Colon (tissue), 2 donors: ENCODE measurements around the gene PHACTR4.
"Not testable (repeated sequence)": the region's sequence is repeated elsewhere in the genome, so short reads cannot be mapped to it uniquely, and the experiment has no call there.

Source experiments
- FAIRE-seq: peaks from 2 replicates; lab custom pipeline; 2012; peaks lifted over from hg19 to GRCh38; lab: Jason Lieb, UNC
- donor health status: control.
- donor health status: control.

The PHACTR4 gene

GRCh38 chr1:28525002-28525642 is 155.6 kb downstream of the PHACTR4 start:
- FAIRE-seq = not testable (repeated sequence)

GRCh38 chr1:28526886-28527285 is 157.3 kb downstream of the PHACTR4 start:
- no peak for FAIRE-seq

GRCh38 chr1:28530456-28530855 is 160.9 kb downstream of the PHACTR4 start:
- no peak for FAIRE-seq

GRCh38 chr1:28534671-28535070 is 165.1 kb downstream of the PHACTR4 start:
- FAIRE-seq = no peak

- no peak for FAIRE-seq
These were observed 165.6 kb downstream of the PHACTR4 start for GRCh38 chr1:28535180-28535579.

- FAIRE-seq = no peak
These were observed 168.1 kb downstream of the PHACTR4 start for GRCh38 chr1:28537457-28538199.

- FAIRE-seq = no peak
These were observed 168.7 kb downstream of the PHACTR4 start for GRCh38 chr1:28538286-28538685.

GRCh38 chr1:28540651-28541050 is 171.1 kb downstream of the PHACTR4 start:
- FAIRE-seq = no peak

GRCh38 chr1:28541414-28542015 is 172.0 kb downstream of the PHACTR4 start:
- not testable (repeated sequence) for FAIRE-seq

GRCh38 chr1:28545246-28545628 is 175.7 kb downstream of the PHACTR4 start:
- FAIRE-seq = no peak

- no peak for FAIRE-seq
These were observed 178.8 kb downstream of the PHACTR4 start for GRCh38 chr1:28548318-28548717.
